Ishikawa (cell line): ENCODE data around the gene LRRTM4.

ENCODE experiments used
- CEBPB ChIP-seq: IDR thresholded peaks from 2 replicates; pipeline ENCODE4 v1.6.1; 2012
- CREB1 ChIP-seq: IDR thresholded peaks from 2 replicates; pipeline ENCODE4 v1.6.1; 2012; ENCODE audit warnings: low read depth
- EGR1 ChIP-seq: IDR thresholded peaks from 2 replicates; pipeline ENCODE4 v1.6.1; 2012
- EP300 ChIP-seq: IDR thresholded peaks from 2 replicates; pipeline ENCODE4 v1.6.1; 2012; ENCODE audit warnings: borderline replicate concordance
- FOXM1 ChIP-seq: IDR thresholded peaks from 2 replicates; pipeline ENCODE4 v1.6.1; 2012; ENCODE audit warnings: low read depth, borderline replicate concordance
- NFIC ChIP-seq: IDR thresholded peaks from 2 replicates; pipeline ENCODE4 v1.6.1; 2012
- RAD21 ChIP-seq: IDR thresholded peaks from 2 replicates; pipeline ENCODE4 v1.6.1; 2012; ENCODE audit warnings: low read depth
- TAF1 ChIP-seq: IDR thresholded peaks from 2 replicates; pipeline ENCODE4 v1.6.1; 2012; ENCODE audit warnings: low read depth, mild to moderate bottlenecking
- TCF12 ChIP-seq: IDR thresholded peaks from 2 replicates; pipeline ENCODE4 v1.6.1; 2012; ENCODE audit warnings: low read depth
- TEAD4 ChIP-seq: IDR thresholded peaks from 2 replicates; pipeline ENCODE4 v1.6.1; 2012
- YY1 ChIP-seq: IDR thresholded peaks from 2 replicates; pipeline ENCODE4 v1.6.1; 2012; ENCODE audit warnings: low read depth
- ZBTB7A ChIP-seq: IDR thresholded peaks from 2 replicates; pipeline ENCODE4 v1.6.1; 2012; ENCODE audit warnings: low read depth
- TF ChIP-seq, protein P1 (sequence below): IDR thresholded peaks from 2 replicates; pipeline ENCODE4 v1.6.1; 2012; ENCODE audit warnings: low read depth, mild to moderate bottlenecking
- TF ChIP-seq, protein P2 (sequence below): IDR thresholded peaks from 2 replicates; pipeline ENCODE4 v1.6.1; 2012
- TF ChIP-seq, protein P3 (sequence below): IDR thresholded peaks from 2 replicates; pipeline ENCODE4 v1.6.1; 2012

The LRRTM4 gene

DNA sequence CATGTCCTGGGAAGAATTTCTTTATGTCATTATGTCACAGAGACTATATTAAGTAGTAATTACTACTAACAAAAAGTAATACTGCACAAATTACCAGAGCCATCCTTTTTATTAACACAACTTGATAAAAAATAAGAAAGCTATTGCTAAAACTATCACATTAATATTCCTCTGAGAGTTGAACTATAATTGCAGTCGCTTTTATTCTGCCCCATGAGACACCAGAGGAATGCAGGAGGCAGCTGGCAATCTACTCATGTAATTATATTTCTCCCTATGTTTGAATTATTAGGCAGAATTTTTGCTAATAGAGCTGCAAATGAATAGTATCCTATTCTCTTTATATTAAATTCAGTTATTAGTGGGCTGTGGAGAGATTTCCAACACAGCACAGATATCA lies 220.7 kb downstream of the LRRTM4 start:
- TF ChIP-seq EP300 (no peak), ZBTB7A (no peak), CREB1 (no peak), TEAD4 (no peak)
- TF ChIP-seq, protein P1, sequence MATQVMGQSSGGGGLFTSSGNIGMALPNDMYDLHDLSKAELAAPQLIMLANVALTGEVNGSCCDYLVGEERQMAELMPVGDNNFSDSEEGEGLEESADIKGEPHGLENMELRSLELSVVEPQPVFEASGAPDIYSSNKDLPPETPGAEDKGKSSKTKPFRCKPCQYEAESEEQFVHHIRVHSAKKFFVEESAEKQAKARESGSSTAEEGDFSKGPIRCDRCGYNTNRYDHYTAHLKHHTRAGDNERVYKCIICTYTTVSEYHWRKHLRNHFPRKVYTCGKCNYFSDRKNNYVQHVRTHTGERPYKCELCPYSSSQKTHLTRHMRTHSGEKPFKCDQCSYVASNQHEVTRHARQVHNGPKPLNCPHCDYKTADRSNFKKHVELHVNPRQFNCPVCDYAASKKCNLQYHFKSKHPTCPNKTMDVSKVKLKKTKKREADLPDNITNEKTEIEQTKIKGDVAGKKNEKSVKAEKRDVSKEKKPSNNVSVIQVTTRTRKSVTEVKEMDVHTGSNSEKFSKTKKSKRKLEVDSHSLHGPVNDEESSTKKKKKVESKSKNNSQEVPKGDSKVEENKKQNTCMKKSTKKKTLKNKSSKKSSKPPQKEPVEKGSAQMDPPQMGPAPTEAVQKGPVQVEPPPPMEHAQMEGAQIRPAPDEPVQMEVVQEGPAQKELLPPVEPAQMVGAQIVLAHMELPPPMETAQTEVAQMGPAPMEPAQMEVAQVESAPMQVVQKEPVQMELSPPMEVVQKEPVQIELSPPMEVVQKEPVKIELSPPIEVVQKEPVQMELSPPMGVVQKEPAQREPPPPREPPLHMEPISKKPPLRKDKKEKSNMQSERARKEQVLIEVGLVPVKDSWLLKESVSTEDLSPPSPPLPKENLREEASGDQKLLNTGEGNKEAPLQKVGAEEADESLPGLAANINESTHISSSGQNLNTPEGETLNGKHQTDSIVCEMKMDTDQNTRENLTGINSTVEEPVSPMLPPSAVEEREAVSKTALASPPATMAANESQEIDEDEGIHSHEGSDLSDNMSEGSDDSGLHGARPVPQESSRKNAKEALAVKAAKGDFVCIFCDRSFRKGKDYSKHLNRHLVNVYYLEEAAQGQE, result no peak
- TF ChIP-seq, protein P2, sequence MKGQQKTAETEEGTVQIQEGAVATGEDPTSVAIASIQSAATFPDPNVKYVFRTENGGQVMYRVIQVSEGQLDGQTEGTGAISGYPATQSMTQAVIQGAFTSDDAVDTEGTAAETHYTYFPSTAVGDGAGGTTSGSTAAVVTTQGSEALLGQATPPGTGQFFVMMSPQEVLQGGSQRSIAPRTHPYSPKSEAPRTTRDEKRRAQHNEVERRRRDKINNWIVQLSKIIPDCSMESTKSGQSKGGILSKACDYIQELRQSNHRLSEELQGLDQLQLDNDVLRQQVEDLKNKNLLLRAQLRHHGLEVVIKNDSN, result no peak

DNA sequence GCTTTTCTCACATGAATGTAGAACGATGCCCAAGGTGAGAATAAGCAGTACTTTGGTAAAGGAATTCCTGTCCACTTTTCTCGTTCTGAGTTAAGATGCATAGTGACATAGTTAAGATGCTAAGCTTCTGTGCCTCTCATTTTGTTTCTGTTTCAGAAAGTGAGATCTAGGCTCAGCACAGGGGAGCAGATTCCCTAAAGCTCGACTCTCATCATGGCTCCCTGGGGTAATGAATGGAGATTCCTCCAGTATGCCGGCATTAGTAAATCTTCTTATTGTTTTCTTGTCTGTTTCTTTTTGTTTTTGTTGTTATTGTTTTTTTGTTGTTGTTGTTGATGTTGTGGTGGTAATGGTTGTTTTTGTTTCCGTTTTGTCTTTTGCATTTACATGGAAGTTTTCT lies 225.4 kb downstream of the LRRTM4 start:
- TF ChIP-seq CEBPB, result no peak
- no peak for TF ChIP-seq TAF1
- no peak for TF ChIP-seq TCF12
- no peak for TF ChIP-seq EP300
- TF ChIP-seq ZBTB7A, result no peak
- TF ChIP-seq RAD21, result no peak
- no peak for TF ChIP-seq NFIC
- TF ChIP-seq CREB1, result no peak

DNA sequence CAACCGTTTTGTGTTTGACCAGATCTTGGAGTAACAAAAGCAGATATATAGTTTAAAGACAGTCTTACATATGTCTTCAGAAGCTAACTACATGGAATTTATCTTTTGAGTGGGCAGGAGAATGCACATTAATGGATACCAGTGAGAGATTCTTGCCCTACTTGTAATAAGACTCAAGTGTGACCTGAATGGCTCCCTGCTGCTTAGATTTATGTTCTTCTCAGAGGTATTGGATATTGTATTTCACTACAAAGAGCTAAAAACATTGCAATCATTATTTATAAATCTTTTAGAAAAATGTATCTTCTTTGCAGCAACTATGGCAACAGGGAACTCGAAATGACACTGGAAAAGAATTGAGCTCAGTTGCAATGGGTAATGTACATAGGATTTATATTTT lies 227.7 kb downstream of the LRRTM4 start:
- TF ChIP-seq TAF1, result no peak
- TF ChIP-seq ZBTB7A, result no peak
- no peak for TF ChIP-seq EP300
- no peak for TF ChIP-seq TEAD4
- TF ChIP-seq, protein P3, sequence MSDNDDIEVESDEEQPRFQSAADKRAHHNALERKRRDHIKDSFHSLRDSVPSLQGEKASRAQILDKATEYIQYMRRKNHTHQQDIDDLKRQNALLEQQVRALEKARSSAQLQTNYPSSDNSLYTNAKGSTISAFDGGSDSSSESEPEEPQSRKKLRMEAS, result no peak
- TF ChIP-seq, protein P2, result no peak
- no peak for TF ChIP-seq NFIC
- no peak for TF ChIP-seq TCF12
- TF ChIP-seq, protein P1, result no peak
- TF ChIP-seq EGR1, result no peak
- TF ChIP-seq FOXM1, result no peak
- no peak for TF ChIP-seq YY1
- no peak for TF ChIP-seq CEBPB
- no peak for TF ChIP-seq CREB1
- TF ChIP-seq RAD21, result no peak

DNA sequence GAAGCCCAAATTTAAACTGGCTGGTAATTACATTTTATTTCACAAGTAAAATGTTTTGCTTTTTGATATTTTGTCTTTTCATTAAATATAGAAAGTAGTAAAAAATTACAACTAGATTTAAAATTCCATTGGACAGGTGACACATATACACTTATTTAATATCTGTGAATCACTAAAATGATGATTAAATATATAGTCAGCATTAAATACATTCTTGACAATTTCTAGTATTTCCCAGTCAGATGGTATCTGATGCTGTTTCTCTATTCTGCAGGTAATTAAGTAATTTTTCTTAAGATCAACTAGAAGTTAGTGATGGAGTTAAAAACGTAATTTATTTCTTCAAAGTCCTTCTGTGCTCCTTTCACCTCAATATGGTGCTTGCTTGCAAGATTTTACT lies 237.8 kb downstream of the LRRTM4 start:
- TF ChIP-seq ZBTB7A, result no peak
- TF ChIP-seq EP300, result no peak
- TF ChIP-seq CEBPB, result no peak
- TF ChIP-seq, protein P3, result no peak
- TF ChIP-seq YY1, result no peak
- TF ChIP-seq TEAD4, result no peak
- TF ChIP-seq RAD21, result no peak

DNA sequence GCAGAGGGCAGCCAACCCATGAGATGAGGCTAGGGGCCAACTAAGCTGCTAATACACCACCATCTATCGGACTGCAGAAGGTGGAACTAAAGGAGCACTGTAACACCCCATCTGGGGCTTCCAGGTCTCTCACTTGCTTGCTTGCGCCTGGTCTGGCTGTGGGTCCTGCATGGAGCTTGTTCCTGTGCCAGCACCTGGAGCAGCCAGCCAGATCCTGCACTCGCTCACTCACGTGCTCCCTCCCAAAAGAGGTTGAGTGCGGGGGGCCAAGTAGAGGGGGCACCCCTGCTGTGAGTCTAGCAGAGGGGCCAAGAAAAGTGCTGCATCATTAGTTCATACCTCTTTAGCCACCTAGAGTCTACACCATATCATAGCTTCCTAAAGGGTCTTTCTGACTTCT lies 250.9 kb downstream of the LRRTM4 start:
- TF ChIP-seq TAF1 (no peak), ZBTB7A (no peak), RAD21 (no peak), YY1 (no peak), TEAD4 (no peak), EGR1 (no peak), EP300 (no peak), FOXM1 (no peak), CEBPB (no peak), CREB1 (no peak), TCF12 (no peak), NFIC (no peak)
- TF ChIP-seq, protein P3, result no peak
- TF ChIP-seq, protein P2, result no peak
- TF ChIP-seq, protein P1, result no peak
